H9 (cell line): ENCODE measurements around the gene IRX2. TPM values are rescaled to one million over a fixed set of nuclear protein-coding genes. Genes with fewer than 3 reads are reported as not detected.

Experiments
- DNase-seq: peaks from one replicate; pipeline ENCODE4 v3.0.0-alpha.2; 2017
- H2AFZ ChIP-seq: one replicate; pipeline ENCODE4 v1.6.1; 2013; ENCODE audit warnings: mild to moderate bottlenecking, low read length, control low read depth, moderate library complexity
- H2AK5ac ChIP-seq: 2 replicates; pipeline ENCODE4 v1.6.1; 2013; ENCODE audit warnings: low read length, control low read depth, mixed read lengths; ENCODE audit not compliant: insufficient read length
- H2BK120ac ChIP-seq: one replicate; pipeline ENCODE4 v1.6.1; 2013; ENCODE audit warnings: low read depth, mild to moderate bottlenecking, low read length, control low read depth, inconsistent platforms; ENCODE audit not compliant: poor library complexity, severe bottlenecking
- H2BK12ac ChIP-seq: 2 replicates; pipeline ENCODE4 v1.6.1; 2013; ENCODE audit warnings: low read length, control low read depth, mixed read lengths, low read depth; ENCODE audit not compliant: insufficient read length
- H2BK15ac ChIP-seq: 2 replicates; pipeline ENCODE4 v1.6.1; 2013; ENCODE audit warnings: low read depth, low read length, control low read depth
- H2BK20ac ChIP-seq: one replicate; pipeline ENCODE4 v1.6.1; 2013; ENCODE audit warnings: low read depth, mild to moderate bottlenecking, low read length, control low read depth, inconsistent platforms; ENCODE audit not compliant: poor library complexity, severe bottlenecking
- H2BK5ac ChIP-seq: 2 replicates; pipeline ENCODE4 v1.6.1; 2013; ENCODE audit warnings: low read length, control low read depth, mixed read lengths; ENCODE audit not compliant: insufficient read length
- H3K14ac ChIP-seq: 2 replicates; pipeline ENCODE4 v1.6.1; 2013; ENCODE audit warnings: low read length, control low read depth; ENCODE audit not compliant: insufficient read depth
- H3K18ac ChIP-seq: 2 replicates; pipeline ENCODE4 v1.6.1; 2013; ENCODE audit warnings: low read depth, mild to moderate bottlenecking, mixed read lengths, low read length, control low read depth; ENCODE audit not compliant: insufficient read length
- H3K23ac ChIP-seq: 2 replicates; pipeline ENCODE4 v1.6.1; 2013; ENCODE audit warnings: low read length, control low read depth, mixed read lengths, low read depth; ENCODE audit not compliant: insufficient read length
- H3K23me2 ChIP-seq: 2 replicates; pipeline ENCODE4 v1.6.1; 2013; ENCODE audit warnings: low read depth, mild to moderate bottlenecking, mixed read lengths, low read length, control low read depth; ENCODE audit not compliant: insufficient read length, poor library complexity, severe bottlenecking
- H3K27ac ChIP-seq: 2 replicates; pipeline ENCODE4 v1.5.1; 2013; ENCODE audit warnings: low read length, control low read depth, mixed read lengths, low read depth; ENCODE audit not compliant: insufficient read length
- H3K27me3 ChIP-seq: 2 replicates; pipeline ENCODE4 v1.6.1; 2013; ENCODE audit warnings: low read length, control low read depth, inconsistent platforms; ENCODE audit not compliant: insufficient read depth
- H3K4ac ChIP-seq: 2 replicates; pipeline ENCODE4 v1.6.1; 2013; ENCODE audit warnings: low read depth, mild to moderate bottlenecking, control low read depth, inconsistent platforms, low read length, moderate library complexity
- H3K4me1 ChIP-seq: 2 replicates; pipeline ENCODE4 v1.6.1; 2013; ENCODE audit warnings: low read length, control low read depth, inconsistent platforms; ENCODE audit not compliant: insufficient read depth
- H3K4me2 ChIP-seq: 2 replicates; pipeline ENCODE4 v1.6.1; 2013; ENCODE audit warnings: low read length, control low read depth, mixed read lengths; ENCODE audit not compliant: insufficient read length, insufficient read depth
- H3K56ac ChIP-seq: 2 replicates; pipeline ENCODE4 v1.6.1; 2013; ENCODE audit warnings: low read depth, mild to moderate bottlenecking, mixed read lengths, low read length, control low read depth; ENCODE audit not compliant: insufficient read length
- H3K79me1 ChIP-seq: 2 replicates; pipeline ENCODE4 v1.6.1; 2013; ENCODE audit warnings: low read depth, mild to moderate bottlenecking, moderate library complexity, low read length, control low read depth, inconsistent platforms; ENCODE audit not compliant: insufficient read depth, poor library complexity, severe bottlenecking
- H3K79me2 ChIP-seq: 2 replicates; pipeline ENCODE4 v1.6.1; 2013; ENCODE audit warnings: low read length, control low read depth, inconsistent platforms; ENCODE audit not compliant: insufficient read depth
- H3K9ac ChIP-seq: 2 replicates; pipeline ENCODE4 v1.6.1; 2013; ENCODE audit warnings: low read length, control low read depth, mixed read lengths; ENCODE audit not compliant: insufficient read length; ENCODE audit errors: extremely low read depth
- H3K9me3 ChIP-seq: one replicate; pipeline ENCODE4 v1.6.1; 2013; ENCODE audit warnings: low read depth, low read length, inconsistent platforms; ENCODE audit not compliant: control insufficient read depth
- H3T11ph ChIP-seq: one replicate; pipeline ENCODE4 v1.6.1; 2013; ENCODE audit warnings: mild to moderate bottlenecking, low read length, control low read depth, inconsistent platforms
- H4K20me1 ChIP-seq: one replicate; pipeline ENCODE4 v1.6.1; 2013; ENCODE audit not compliant: control insufficient read depth, insufficient read length, insufficient read depth
- H4K5ac ChIP-seq: 2 replicates; pipeline ENCODE4 v1.6.1; 2013; ENCODE audit warnings: low read depth, mild to moderate bottlenecking, mixed read lengths, low read length, control low read depth; ENCODE audit not compliant: insufficient read length
- H4K8ac ChIP-seq: replicated peaks from 2 replicates; pipeline ENCODE4 v1.6.1; 2013; ENCODE audit warnings: low read length, control low read depth, mixed read lengths, low read depth; ENCODE audit not compliant: insufficient read length
- H4K91ac ChIP-seq: 2 replicates; pipeline ENCODE4 v1.6.1; 2013; ENCODE audit warnings: low read depth, mild to moderate bottlenecking, moderate library complexity, mixed read lengths, low read length, control low read depth; ENCODE audit not compliant: insufficient read length
- H3K27ac Mint-ChIP-seq, 3 experiments: 2 replicates in 2 of 3; 3 replicates in 1 of 3; pipeline ENCODE4 v1.8.0; 2020 to 2021; ENCODE audit warnings: mixed read lengths in 3 of 3, mild to moderate bottlenecking in 1 of 3, moderate library complexity in 1 of 3
- H3K27me3 Mint-ChIP-seq: 2 replicates; pipeline ENCODE4 v1.8.0; 2021; ENCODE audit warnings: low read depth, mild to moderate bottlenecking, moderate library complexity, mixed read lengths
- H3K36me3 Mint-ChIP-seq, 3 experiments: 2 replicates in 2 of 3; 3 replicates in 1 of 3; pipeline ENCODE4 v1.8.0; 2020 to 2021; ENCODE audit warnings: low read depth in 3 of 3, mixed read lengths in 3 of 3; ENCODE audit not compliant: insufficient read depth in 1 of 3
- H3K4me1 Mint-ChIP-seq, 2 experiments: 2 replicates each; pipeline ENCODE4 v1.8.0; 2020; ENCODE audit warnings: mixed read lengths in 2 of 2
- H3K4me3 Mint-ChIP-seq, 2 experiments: 2 replicates in 1 of 2; 3 replicates in 1 of 2; pipeline ENCODE4 v1.8.0; 2020 to 2021; ENCODE audit warnings: mild to moderate bottlenecking in 2 of 2, mixed read lengths in 2 of 2, moderate library complexity in 1 of 2
- H3K9me3 Mint-ChIP-seq, 2 experiments: 2 replicates in 1 of 2; 3 replicates in 1 of 2; pipeline ENCODE4 v1.8.0; 2020; ENCODE audit warnings: mild to moderate bottlenecking in 2 of 2, mixed read lengths in 2 of 2, moderate library complexity in 1 of 2
- CTCF ChIP-seq: fragments of 200-600 bp; sonication (generic); conservative IDR thresholded peaks from 3 replicates; pipeline ENCODE4 v1.8.0; 2021; ENCODE audit warnings: antibody characterized with exemption, mild to moderate bottlenecking
- WGBS: extraction: QIAGEN DNeasy Blood & Tissue Kit; methylation state at CpG from one replicate; pipeline ENCODE4 v1.1.7; 2013; ENCODE audit warnings: missing lambda C conversion rate, low lambda C conversion rate, mixed read lengths; ENCODE audit not compliant: insufficient read length; ENCODE audit errors: extremely low coverage; 5-methylcytosine and 5-hydroxymethylcytosine counted together
- total RNA-seq: library from RNA; stranded (reverse); gene quantifications from 2 replicates; pipeline ENCODE4 v1.2.1, GENCODE V29; 2021

The IRX2 gene
- total RNA-seq, 1 experiment from 2014 or later: 91.6 TPM

- Mint-ChIP-seq H3K27me3 (peaks cover 63% of the 10 kb centered on the region), H3K9me3 (peaks cover 4 to 5% of the 10 kb centered on the region in 2 experiments; a peak in 3 of 5 replicates)
- H3K9ac ChIP-seq: no peak overlapping the region
Observed at GRCh38 chr5:2746561-2747032, 4.9 kb downstream of the IRX2 start.

More at GRCh38 chr5:2746561-2747032, 4.9 kb downstream of the IRX2 start:
- Histone ChIP-seq H2BK5ac (no peak overlapping the region), H3K9me3 (no peaks in the 10 kb centered on the region), H3K4ac (no peak overlapping the region), H2BK12ac (no peak overlapping the region), H3K23ac (no peak overlapping the region), H3K79me1 (no peaks in the 10 kb centered on the region), H2BK120ac (no peak overlapping the region), H2BK15ac (no peak overlapping the region), H4K91ac (no peak overlapping the region), H4K8ac (no peak overlapping the region), H3K27me3 (peaks cover 18% of the 10 kb centered on the region; the same call in 1 of the 2 replicates), H4K20me1 (no peaks in the 10 kb centered on the region), H3K4me1 (no peaks in the 10 kb centered on the region; the same call in 1 of the 2 replicates), H3K56ac (no peak overlapping the region), H3K14ac (no peak overlapping the region), H3K79me2 (no peaks in the 10 kb centered on the region; the same call in 1 of the 2 replicates), H2AK5ac (no peak overlapping the region), H4K5ac (no peak overlapping the region), H3K23me2 (peaks cover 21% of the 10 kb centered on the region), H3K18ac (no peak overlapping the region), H2BK20ac (no peak overlapping the region), H3K27ac (no peak overlapping the region), H2AFZ (no peak overlapping the region), H3T11ph (no peak overlapping the region), H3K4me2 (no peak overlapping the region)
- TF ChIP-seq CTCF: peak; percentile 36; the same call in 1 of the 3 replicates
- DNase-seq: no peak
- WGBS: no CpG with 5 or more reads among the region's 3 CpGs
- H3K4me1 Mint-ChIP-seq: peaks cover 51 to 62% of the 10 kb centered on the region in 2 experiments
- no peak overlapping the region for H3K27ac Mint-ChIP-seq
- peaks cover 12 to 69% (median 67%) of the 10 kb centered on the region in 3 experiments for H3K36me3 Mint-ChIP-seq
- H3K4me3 Mint-ChIP-seq: peak overlapping the region in 1 of 2 experiments; percentile 25; a peak in 2 of 5 replicates
